Activated CD4-positive, alpha-beta T cell treated with anti-CD3 and anti-CD28 coated beads, Interleukin-10, Interleukin-2, amounts not matched to agents 100 ng/mL and 50 ng/mL, durations not matched to agents 16 hours and 8 hours (primary cell): ENCODE measurements around the gene PARP11.

ENCODE experiments used
- DNase-seq: peaks from one replicate; pipeline ENCODE4 v3.0.0-alpha.2; 2020

Gene PARP11

DNA sequence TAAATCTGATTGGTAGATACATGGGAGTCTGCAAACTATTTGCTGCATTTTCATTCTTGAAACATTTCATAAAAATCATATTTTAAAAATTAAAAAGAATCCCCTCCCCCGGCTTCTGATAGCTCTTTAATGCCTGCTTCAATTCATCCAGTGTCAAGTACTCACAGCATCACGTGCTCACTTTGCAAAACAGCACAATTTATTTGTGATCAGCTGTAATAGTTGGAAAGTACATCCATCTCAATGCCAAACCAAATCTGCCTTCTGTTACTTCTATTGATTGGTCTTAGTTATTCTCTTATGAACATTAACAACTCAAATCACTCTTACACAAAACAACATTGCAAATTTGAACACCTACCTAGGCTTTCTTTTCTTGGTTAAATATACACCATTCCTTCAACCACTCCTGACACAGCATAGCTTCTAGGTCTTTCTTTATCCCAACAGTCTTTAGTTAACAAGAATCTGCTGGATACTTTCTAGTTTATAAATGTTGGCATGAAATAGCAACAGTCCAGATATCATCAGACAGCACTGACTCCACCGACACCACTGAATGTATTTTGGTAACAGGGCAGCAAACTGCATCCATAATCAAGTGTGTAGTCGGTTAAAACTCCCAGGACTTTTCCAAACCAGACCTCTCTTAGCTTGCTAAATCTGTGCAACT is 58.0 kb downstream of the PARP11 start:
- DNase-seq, result no peak

DNA sequence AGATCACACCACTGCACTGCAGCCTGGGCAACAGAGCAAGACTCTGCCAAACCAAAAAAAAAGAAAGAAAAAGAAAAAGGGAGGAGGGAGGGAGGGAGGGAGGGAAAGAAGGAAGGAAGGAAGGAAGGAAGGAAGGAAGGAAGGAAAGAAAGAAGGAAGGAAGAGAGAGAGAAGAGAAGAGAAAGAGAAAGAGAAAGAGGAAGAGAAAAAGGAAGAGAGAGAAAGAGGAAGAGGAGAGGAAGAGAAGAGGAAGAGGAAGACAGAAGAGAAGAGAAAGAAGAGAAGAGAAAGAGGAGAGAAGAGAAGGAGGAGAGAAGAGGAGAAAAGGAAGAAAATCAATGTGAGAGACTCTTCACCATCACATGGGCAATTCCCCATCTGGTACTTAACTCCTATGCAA is 62.7 kb downstream of the PARP11 start:
- no peak for DNase-seq

DNA sequence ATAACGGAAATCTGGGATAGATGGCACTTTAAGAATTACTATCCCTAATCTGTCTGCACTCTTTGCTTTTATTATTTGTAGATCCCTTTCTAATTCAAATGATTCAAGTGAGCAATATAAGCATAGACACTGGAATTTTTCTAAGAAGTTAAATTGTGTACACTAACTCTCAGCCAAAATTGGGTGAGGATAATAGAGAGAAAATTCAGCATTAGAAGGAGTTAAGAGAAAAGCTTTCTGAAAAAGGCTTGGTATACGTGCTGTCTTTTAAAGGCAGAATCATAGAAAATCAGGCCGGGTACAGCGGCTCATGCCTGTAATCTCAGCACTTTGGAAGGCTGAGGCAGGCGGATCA is 63.2 kb downstream of the PARP11 start:
- DNase-seq, result no peak

DNA sequence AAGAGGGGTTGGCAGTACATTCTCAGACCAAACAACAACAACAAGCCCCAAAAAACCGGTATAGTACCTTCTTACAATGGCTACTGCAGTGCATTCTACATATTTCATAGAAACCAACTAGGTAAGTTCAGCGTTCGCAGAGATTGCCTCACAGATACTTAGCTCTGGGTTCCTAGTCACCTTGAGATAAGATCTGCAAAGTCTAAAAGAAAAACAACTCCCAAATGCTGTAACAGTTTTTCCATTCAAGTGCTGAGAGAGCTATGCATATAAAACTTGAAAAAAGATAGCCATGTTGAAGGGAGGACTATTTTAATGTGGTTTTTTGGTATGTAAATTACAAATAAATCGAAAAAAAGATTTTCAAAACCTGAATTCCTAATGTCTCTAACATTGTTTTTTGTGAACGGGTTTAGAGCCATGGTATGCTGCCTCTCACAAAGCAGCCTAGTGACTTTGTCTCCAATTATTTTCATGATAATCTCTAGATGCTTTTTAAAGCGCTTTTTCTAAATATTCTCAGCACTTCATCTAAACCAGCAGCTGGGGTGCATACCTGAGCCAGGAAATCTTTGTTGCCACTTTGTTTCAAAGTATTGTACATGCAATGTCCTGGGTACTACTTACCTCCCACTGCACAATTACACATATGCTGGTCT is 63.7 kb downstream of the PARP11 start:
- no peak for DNase-seq

DNA sequence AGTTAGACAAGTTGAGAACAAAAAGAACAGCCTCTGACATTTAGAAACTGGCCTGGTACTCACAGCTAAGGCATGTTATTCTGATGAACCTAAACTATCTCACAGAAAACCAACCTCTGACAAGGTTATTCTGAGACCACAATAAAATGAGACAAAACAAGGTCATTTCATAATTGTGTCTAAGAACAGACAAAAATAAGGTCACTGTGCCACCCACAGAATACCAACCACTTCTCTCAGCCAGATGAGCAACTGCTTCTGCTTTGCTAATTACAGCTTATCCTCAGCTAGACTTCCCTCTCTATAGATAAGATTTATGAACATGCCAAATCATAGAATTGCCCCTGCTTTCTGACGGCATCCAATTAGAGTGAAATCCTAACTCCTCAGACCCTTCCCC is 68.1 kb downstream of the PARP11 start:
- no peak for DNase-seq

DNA sequence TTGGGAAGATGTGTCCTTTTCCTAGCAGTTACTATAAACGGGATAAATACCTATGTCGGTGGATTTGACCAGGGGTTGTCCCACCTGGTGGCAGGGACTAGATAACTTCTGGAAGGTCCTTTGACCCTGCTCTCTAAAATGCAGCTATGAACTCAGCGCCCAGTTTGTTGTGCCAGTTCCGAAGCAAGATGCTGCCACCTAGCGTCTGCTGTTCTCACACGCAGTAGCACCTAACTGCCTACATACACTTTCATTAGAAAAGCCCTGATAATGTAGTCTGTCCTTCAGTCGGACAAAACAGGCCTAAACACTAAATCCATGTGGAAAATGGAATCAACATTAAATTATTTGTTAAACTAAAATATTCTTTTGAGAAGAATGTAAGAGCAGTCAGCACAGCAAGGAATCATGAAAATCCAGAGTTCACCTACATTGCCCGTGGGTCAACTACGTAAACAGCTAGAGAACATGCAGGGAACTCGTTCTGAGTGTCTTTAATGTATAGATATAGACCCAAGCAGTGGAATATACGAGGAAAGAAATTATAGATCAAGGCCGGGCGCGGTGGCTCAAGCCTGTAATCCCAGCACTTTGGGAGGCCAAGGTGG is 69.2 kb downstream of the PARP11 start:
- DNase-seq, result peak; percentile 79

DNA sequence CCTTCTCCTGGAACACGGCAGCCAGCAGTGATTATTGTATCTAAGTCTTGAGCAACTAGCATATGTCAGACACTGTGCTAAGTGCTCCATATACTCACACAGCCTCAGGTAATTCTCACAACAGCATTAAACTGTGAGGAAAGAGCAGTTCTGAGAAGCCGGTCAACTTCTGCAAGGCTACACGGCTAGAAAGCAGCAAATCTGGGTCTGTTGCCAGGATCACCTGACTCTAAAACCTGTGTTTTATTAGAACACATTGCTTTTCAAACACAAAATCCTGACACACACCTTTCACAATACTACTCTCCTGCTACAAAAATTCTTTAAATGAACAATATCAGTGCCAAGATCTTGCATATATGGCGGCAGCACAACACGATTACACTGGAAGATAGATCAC is 70.5 kb downstream of the PARP11 start:
- no peak for DNase-seq

DNA sequence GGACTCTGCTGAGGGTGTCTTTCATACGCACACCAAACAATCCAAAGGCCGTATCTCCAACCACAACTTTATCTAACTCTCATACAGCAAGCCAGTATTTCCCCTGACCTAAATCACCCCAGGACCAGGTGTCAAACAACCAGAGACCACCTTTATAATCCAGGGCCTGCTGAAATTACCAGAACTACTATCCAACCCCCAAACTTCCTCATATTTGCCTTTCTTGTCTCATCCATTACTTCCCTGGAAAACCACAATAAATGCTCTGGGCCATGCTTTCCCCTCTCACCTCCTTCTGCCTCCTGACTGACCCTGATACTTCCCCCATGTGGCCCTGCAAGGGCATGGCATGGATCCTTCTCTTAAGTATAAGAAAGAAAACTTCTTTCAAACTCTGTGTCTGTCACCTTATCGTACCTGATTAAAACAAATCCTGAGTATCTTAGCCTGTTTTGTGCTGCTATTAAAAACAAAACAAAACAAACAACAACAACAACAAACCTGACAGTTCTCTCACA is 75.6 kb downstream of the PARP11 start:
- no peak for DNase-seq

DNA sequence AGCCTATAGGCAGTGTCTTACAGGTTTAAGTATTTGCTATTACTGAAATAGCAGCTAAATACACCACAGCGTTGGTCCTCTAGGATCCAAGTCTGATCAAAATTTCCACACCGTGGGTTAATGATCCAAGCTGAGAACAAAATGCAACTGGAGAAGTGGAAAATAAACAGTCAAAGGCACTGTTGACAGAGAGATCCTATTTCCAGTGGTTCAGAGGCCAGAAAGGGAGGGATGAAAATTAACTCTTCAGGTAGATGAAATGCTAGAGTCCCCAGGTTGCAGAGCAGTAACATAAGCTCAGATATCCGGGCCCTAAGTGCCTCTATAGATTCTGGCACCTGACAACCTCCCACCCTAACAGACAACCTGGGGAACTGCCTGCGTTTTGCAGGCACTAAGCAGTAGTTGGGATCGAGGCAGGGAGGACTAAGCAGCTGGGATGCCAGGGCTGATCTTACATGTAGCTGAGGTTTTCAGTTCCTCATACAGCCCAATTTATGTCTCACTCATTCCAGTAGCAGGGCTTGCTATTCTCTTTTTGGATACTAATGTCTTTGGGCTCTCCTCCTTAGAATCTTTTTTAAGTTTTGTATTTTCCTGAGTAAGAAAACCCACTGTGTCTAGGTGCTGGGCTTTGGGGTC is 77.6 kb downstream of the PARP11 start:
- DNase-seq, result no peak

DNA sequence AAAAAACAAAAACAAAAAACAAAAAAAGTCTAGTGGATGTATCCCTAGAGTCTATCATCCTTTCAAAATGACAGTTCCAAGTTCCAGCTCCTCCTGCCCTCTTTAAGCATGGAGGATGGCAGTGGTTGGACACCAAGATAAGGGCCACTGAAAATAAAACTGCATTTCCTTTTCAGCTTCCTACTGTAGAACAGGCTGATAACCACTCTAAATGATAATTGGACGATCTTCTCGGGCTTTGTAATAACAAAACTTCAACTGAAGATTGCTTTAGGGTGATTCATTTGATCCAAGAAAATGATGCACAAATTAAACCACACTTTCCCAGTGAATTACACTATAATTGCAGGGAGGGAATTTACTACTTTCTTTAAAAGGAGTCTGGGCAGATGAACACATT is 78.1 kb downstream of the PARP11 start:
- DNase-seq, result peak; percentile 31

DNA sequence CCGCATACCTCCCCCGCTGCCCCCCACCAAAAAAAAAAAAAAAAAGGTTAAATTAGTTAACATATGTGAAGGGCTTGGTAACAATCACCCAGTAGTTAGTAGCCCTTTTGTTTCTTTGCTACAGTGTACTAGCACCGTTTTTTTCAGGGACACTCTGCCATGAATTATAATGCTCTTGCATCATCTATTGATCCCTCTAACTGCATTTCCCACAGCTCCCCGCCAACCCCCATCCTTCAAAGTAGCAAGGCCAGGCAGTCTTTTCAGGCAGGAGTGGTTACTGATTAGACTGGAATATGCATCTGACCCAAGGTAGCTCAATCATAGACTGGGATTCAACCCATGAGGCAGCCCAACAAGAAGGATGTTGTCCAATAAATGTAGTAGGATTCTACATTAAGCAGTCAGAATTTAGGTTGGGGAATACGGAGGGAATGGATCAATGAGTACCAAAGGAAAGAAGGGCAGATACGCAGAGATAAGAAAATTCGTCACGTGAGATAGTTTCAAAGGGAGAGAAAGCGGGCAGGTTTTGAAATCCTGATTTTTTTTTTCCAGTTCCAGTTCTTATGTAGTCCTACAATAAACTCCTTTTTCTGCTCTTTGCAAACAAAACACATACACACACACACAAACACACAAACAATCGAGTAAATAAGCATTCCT is 80.4 kb downstream of the PARP11 start:
- DNase-seq, result no peak

DNA sequence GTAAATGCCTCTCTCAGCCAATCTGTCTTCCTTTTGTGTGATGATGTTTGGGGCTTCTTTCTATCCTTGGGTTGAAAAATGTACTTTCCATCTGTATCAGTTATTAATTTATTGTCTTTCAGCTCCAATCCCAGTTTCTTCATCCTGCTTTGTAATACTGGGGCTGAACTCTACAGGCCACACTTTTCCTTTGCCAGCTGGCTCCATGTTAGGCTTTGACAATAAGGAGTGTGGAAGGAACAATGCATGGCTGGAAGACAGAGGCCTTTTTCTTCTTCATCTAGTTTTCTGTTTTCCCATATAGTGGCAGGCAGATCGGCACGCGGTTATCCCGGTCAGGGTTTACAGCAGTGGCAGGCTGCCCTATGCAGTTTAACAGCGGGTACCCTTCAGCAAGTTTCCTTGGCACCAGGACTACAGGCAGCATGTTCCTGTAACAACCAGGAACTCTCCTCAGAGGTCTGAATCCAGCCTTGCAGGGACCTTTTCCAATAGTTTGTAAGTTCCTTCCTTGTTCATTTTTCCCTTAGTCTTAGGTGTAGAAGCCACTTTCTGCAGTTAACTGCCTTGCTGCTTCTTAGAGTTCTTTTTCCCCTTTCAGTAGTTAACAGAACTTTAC is 81.8 kb downstream of the PARP11 start:
- DNase-seq, result no peak

DNA sequence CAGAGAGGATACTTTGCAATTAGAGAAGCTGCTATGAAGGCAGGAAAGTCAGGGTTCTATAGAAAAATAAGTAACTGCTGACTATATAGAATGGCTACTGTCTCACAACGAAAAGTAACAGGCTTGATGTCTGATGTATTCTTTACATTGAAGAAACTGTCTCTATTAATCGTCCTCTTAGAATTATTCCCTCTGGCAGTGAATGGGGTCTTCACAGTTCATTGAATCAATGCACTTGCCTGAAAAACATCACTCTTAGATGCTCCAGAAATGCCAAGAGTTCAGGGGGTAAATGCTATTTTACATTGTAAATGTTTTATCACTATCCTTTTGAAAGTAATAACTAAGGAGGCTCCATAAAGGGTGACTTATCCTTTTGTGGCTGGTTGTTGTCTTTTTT is 82.6 kb downstream of the PARP11 start:
- no peak for DNase-seq

DNA sequence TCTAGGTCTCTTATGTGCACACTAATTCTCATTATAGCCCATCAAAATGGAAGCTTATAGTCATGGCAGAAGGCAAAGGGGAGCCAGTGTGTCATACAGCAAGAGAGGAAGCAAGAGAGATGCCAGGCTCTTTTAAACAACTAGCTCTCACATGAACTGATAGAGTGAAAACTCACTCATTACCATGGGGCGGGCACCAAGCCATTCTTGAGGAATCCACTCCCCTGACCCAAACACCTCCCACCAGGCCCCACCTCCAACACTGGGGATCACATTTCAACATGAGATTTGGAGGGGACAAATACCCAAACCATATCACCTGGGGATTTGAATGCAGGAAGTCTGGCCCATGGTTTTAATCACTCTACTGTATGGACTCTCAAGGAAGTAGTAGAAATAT is 83.4 kb downstream of the PARP11 start:
- no peak for DNase-seq

DNA sequence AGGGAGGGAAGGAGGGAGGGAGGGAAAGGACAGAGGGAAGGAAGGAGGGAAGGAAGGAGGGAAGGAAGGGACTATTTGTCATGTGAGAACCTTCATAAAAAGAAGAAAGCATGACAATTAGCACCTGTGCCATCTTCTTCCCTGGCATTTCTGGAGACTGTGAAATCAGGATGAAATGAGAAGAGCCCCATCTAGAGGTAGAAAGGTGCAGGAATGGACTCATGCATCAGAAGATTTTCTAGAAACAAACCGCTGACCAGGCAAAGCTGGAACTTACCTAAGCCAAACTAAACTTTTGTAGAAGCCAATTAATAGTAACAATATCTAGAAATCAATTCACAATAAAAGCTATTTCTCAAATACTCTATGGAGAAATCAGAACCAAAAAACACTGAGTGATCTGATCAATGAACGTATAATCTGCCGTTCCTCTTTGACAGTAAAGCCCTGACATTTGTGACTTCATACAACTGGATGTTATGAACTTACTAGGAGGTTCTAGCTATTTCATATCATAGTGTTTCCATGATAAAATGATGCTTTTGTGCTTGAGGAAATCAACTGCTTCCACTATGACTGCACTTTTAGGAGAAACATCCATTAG is 95.9 kb downstream of the PARP11 start:
- peak; percentile 54 for DNase-seq

DNA sequence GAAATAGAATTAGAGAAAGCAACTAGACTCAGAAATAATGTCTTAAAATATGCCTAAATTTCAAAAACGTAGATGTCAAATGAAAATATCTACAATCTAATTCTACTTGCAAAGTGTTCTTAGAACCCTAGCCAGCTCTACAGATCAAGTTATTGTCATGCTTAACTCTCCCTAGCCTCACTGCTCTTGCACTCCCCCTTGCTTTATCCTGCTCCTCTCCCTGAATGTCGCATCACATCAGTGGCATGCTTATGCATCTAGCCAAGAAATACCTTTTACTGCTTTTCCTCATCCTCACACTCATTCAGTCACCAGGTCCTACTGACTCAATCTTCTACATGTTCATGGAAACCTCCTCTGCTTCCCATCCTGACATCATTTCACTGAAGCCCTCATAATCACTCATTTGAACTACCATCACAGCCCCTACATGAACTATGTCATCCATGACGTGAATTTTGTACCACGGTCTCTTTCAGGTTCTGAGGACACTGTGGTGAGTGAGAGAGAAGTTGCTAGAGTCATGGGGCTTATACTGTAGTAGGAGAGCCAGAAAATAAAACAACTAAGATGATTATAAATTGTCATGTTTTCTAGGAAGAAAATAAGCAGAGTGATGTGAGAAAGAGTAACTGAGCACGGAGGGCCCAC is 97.7 kb downstream of the PARP11 start:
- peak; percentile 8 for DNase-seq

DNA sequence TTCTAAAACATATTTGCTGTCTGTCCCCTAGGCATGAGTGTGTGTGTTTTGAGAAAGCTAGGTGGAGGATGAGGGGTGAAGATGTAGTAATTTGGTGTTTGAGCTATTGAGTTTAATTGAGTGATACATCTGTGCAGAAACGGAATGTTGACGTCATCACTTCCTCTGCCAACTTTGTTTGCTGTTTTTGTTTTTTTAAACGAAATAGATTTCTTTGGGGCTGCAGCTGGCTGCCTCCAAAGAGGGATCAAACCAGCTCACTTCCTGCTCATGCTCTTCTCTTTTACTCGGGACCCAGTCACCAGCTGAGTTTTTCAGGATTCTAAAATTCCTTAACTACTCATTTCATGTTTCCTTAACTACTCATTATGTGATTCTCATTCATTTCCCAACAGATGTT is 100.8 kb downstream of the PARP11 start:
- DNase-seq, result no peak

DNA sequence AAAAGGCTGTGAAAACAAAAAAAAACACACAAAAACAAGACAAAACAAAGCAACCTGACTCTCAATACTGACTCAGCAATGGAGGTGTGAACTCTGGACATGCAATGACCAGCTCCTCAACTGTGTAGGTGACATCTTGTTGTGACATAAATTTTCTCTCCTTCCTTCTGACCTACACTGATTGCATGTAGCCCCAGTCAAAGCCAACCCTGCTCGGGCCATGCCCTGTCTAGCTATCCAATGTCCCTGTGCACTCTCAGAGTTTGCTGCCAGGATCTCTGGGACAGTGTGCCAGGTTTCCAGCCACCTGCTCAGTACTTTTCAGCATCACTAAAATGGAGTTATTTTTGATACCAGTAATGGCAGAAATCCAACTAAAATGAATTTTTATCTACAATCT is 101.3 kb downstream of the PARP11 start:
- DNase-seq, result peak; percentile 23

DNA sequence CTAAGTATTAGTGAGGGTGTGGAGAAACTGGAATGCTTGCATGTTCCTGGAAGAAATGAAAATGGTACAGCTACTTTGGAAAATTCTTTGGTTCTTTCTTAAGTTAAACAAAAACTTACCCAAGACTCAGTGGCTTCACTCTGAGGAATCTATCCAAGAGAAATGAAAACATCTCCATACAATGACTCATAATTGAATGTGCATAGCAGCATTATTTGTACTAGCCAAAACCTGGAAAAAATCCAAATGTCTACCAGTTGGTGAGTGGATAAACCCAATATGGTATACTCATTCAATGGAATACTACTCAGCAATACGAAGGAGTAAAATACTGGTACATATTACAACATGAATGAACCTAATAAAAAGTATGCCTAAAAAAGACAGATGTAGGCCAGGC is 102.3 kb downstream of the PARP11 start:
- DNase-seq, result no peak

DNA sequence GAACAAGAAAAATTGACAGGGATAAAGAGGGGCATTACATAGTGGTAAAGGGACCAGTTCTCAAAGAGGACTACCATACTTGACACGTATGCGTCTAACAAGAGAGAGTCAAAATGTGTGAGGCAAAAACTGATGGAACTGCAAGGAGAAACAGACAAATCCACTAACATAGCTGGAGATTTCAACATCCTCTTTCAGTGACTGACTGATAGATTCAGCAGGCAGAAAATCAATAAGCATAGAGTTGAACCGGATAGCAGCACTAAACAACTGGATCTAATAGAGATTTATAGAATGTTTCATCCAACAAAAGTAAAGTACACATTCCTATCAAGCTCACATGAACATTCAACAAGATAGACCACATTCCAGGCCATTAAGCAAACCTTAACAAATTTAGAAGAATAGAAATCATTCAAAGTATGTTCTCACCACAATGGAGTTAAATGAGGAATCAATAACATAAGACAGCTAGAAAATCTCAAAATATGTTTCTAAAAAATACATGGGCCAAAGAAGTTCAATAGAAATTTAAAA is 104.2 kb downstream of the PARP11 start:
- no peak for DNase-seq

DNA sequence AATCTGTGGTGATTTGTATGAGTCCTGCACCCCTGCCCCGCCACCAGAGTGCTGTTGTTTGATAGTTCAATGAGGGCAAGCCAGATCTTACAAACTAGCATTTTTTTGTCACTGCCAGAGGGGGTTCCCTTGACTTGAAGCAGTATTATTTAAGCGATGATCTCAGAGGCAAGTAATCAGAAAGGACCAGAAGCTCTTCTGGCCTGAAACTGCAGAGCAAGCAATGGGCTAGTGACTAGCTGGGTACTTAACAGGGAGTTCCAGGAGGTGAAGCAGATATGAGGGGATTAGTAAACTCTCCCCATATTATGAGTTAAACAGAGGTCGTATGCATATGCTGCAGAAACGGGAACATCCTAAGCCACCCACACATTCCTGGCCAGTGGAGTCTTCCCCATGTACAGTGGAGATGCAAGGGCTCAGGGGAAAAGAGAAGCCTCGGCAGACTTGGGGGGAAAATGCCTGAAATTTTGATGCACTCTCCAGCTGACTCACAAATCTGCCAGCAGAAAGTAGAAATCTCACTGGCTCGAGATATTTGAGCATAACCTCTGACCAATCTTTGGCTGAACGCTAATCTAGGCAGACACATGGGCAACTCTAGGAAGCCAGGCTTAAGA is 112.0 kb downstream of the PARP11 start:
- no peak for DNase-seq
